Loucy (cell line): ENCODE results near the gene WDR19.

Experiments used
- H2AFZ ChIP-seq: fragments of 200-600 bp; sonication (generic); 2 replicates; pipeline ENCODE4 v1.6.0; 2016; ENCODE audit warnings: antibody characterized with exemption, mild to moderate bottlenecking, low read length, moderate library complexity
- H3F3A ChIP-seq: fragments of 200-600 bp; 2 replicates; pipeline ENCODE4 v1.6.0; 2016; ENCODE audit warnings: antibody characterized with exemption, low read depth, mild to moderate bottlenecking
- H3K27me3 ChIP-seq: fragments of 200-600 bp; sonication (generic); 2 replicates; pipeline ENCODE4 v1.6.1; 2014; ENCODE audit warnings: low read length, mild to moderate bottlenecking; ENCODE audit not compliant: insufficient read depth, poor library complexity, severe bottlenecking
- H3K36me3 ChIP-seq: fragments of 200-600 bp; sonication (generic); 2 replicates; pipeline ENCODE4 v1.6.1; 2016; ENCODE audit warnings: low read length; ENCODE audit not compliant: insufficient read depth
- H3K4me1 ChIP-seq: fragments of 200-600 bp; sonication (generic); 2 replicates; pipeline ENCODE4 v1.5.1; 2014; ENCODE audit warnings: low read length, mild to moderate bottlenecking; ENCODE audit not compliant: insufficient read depth, poor library complexity, severe bottlenecking
- H3K4me2 ChIP-seq: fragments of 200-600 bp; sonication (generic); 2 replicates; pipeline ENCODE4 v1.6.0; 2014; ENCODE audit warnings: antibody characterized with exemption, low read length, low read depth, mild to moderate bottlenecking; ENCODE audit not compliant: poor library complexity, severe bottlenecking
- H3K4me3 ChIP-seq: fragments of 200-600 bp; sonication (generic); 2 replicates; pipeline ENCODE4 v1.5.1; 2014; ENCODE audit warnings: low read length, mild to moderate bottlenecking, mixed read lengths; ENCODE audit not compliant: poor library complexity, severe bottlenecking
- H3K79me2 ChIP-seq: fragments of 200-600 bp; sonication (generic); 2 replicates; pipeline ENCODE4 v1.6.1; 2014; ENCODE audit warnings: low read length; ENCODE audit not compliant: insufficient read depth
- H3K9ac ChIP-seq: fragments of 200-600 bp; sonication (generic); 2 replicates; pipeline ENCODE4 v1.6.0; 2014; ENCODE audit warnings: mild to moderate bottlenecking, low read depth, low read length, moderate library complexity; ENCODE audit not compliant: poor library complexity, severe bottlenecking
- H3K9me2 ChIP-seq: fragments of 200-600 bp; sonication (generic); replicated peaks from 2 replicates; pipeline ENCODE4 v1.6.1; 2016; ENCODE audit warnings: low read depth, low read length, mixed read lengths
- H3K9me3 ChIP-seq: fragments of 200-600 bp; sonication (generic); 2 replicates; pipeline ENCODE4 v1.6.1; 2014; ENCODE audit warnings: mild to moderate bottlenecking, antibody characterized with exemption, low read length, low read depth; ENCODE audit not compliant: insufficient read depth
- H4K20me1 ChIP-seq: fragments of 200-600 bp; sonication (generic); 2 replicates; pipeline ENCODE4 v1.6.0; 2014; ENCODE audit warnings: antibody characterized with exemption, low read length, mild to moderate bottlenecking; ENCODE audit not compliant: insufficient read depth, poor library complexity, severe bottlenecking
- CTCF ChIP-seq: fragments of 200-600 bp; sonication (generic); conservative IDR thresholded peaks from 2 replicates; pipeline ENCODE4 v1.5.1; 2014; ENCODE audit warnings: mild to moderate bottlenecking, antibody characterized with exemption, low read length
- EZH2phosphoT487 ChIP-seq: fragments of 200-600 bp; IDR thresholded peaks from 2 replicates; pipeline ENCODE4 v1.6.1; 2018; ENCODE audit warnings: antibody characterized with exemption, mild to moderate bottlenecking, moderate library complexity, borderline replicate concordance

The WDR19 gene

GRCh38 chr4:39285111-39285795 lies 102.9 kb downstream of the WDR19 start:
- Histone ChIP-seq H3K36me3 (peaks cover 39% of the 10 kb centered on the region; the same call in 1 of the 2 replicates), H3K9ac (no peak overlapping the region), H3K9me2 (no peaks in the 10 kb centered on the region)

DNA sequence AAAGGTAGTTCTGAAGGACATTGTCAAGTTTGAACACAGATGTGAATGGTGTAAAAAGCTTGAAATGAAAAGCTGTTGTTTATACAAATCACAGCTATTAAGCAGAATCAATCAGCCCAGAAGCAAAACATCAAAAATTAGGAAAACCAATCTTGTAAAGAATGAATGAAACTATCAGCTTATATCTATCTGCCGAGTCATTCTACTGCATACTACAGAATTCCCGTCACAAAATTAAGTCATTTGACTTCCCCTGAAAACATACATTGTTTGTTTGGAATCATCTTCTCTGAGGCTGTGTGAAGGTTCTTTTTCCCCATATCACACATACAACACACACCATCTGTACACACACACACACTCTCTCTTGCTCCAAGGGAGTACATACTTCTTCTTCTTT lies 103.5 kb downstream of the WDR19 start:
- Histone ChIP-seq H3K4me2 (no peak overlapping the region), H3K36me3 (peaks cover 42% of the 10 kb centered on the region; the same call in 1 of the 2 replicates), H3K9ac (no peak overlapping the region), H4K20me1 (no peaks in the 10 kb centered on the region), H3K9me2 (no peaks in the 10 kb centered on the region), H3K27me3 (no peaks in the 10 kb centered on the region), H3K79me2 (no peaks in the 10 kb centered on the region), H2AFZ (no peak overlapping the region), H3K4me1 (no peaks in the 10 kb centered on the region), H3K4me3 (no peak overlapping the region), H3K9me3 (no peaks in the 10 kb centered on the region), H3F3A (no peaks in the 10 kb centered on the region)
- TF ChIP-seq CTCF (no peak), EZH2phosphoT487 (no peak)

More at GRCh38 chr4:39285111-39285795, 102.9 kb downstream of the WDR19 start:
- Histone ChIP-seq H3K9me3 (no peaks in the 10 kb centered on the region), H3K4me3 (no peak overlapping the region), H3K4me2 (no peak overlapping the region), H3K4me1 (no peaks in the 10 kb centered on the region), H3K79me2 (no peaks in the 10 kb centered on the region), H2AFZ (no peak overlapping the region), H4K20me1 (no peaks in the 10 kb centered on the region), H3K27me3 (no peaks in the 10 kb centered on the region), H3F3A (no peaks in the 10 kb centered on the region)
- TF ChIP-seq CTCF (no peak), EZH2phosphoT487 (no peak)

DNA sequence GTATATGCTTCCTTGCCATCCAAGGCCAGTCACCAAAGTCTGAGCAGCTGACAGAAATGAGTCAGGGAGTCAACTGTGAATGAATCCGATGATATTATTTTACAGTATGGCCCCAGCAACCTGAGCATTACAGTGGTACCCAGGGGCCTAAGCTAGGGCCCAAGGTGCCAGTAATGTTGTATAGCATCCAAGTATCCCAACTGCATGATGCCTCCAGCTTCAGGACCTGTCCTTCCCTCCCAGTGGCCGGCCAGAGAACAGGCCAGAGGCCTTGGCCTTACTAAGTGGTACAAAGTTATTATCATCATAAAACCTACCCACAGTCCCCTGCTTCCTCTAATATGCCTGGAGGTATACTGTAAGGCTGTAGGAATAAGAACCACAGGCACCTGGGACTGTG lies 103.9 kb downstream of the WDR19 start:
- Histone ChIP-seq H3K36me3 (peaks cover 47% of the 10 kb centered on the region), H2AFZ (no peak overlapping the region), H3K4me1 (no peaks in the 10 kb centered on the region), H3K9me3 (no peaks in the 10 kb centered on the region), H3F3A (no peaks in the 10 kb centered on the region), H3K4me3 (no peak overlapping the region), H4K20me1 (no peaks in the 10 kb centered on the region), H3K27me3 (no peaks in the 10 kb centered on the region), H3K9ac (no peak overlapping the region), H3K79me2 (no peaks in the 10 kb centered on the region), H3K9me2 (no peaks in the 10 kb centered on the region), H3K4me2 (no peak overlapping the region)
- TF ChIP-seq CTCF = no peak
- no peak for TF ChIP-seq EZH2phosphoT487
